HCT116 (cell line): ENCODE measurements around the gene HOXC6. TPM values are rescaled to one million over a fixed set of nuclear protein-coding genes. Genes with fewer than 3 reads are reported as not detected.

Experiments used
- ATAC-seq: fragments of 200-7000 bp; cut with Tn5 transposase; 2 replicates; pipeline ENCODE4 v1.9.1; 2020; ENCODE audit warnings: mild to moderate bottlenecking, moderate library complexity
- BruUV-seq: library from RNA; stranded (reverse); fragments of 400-500 nt; replicated peaks from 2 replicates; lab custom pipeline; 2021; lab: Mats Ljungman, UMichigan
- CTCF ChIA-PET: fragments of 300-600 bp; sonication (Branson Sonifier 250); formaldehyde crosslinking; loops from one replicate; lab custom pipeline; 2021; ENCODE audit warnings: antibody characterized with exemption; lab: Charles Lee
- POLR2A ChIA-PET: fragments of 300-600, 350-600 bp; sonication (Branson Sonifier 250); formaldehyde crosslinking; loops from one replicate; lab custom pipeline; 2021; ENCODE audit warnings: antibody characterized with exemption; lab: Charles Lee
- RAD21 ChIA-PET, 2 experiments: fragments of 300-600 bp; sonication (Branson Sonifier 250); formaldehyde crosslinking; loops; one replicate each; lab custom pipeline; 2023; ENCODE audit warnings: low total read pairs in 2 of 2; ENCODE audit not compliant: uncharacterized antibody in 2 of 2, unreplicated experiment in 2 of 2, low non-redundant PET in 1 of 2; lab: Charles Lee
- DNase-seq: peaks from one replicate; pipeline ENCODE4 v3.0.0-alpha.2; 2010; ENCODE audit warnings: low read depth, low spot score
- H2AFZ ChIP-seq: fragments of 200-600 bp; shearing (Covaris generic), sonication (generic); 2 replicates; pipeline ENCODE4 v1.6.1; 2017; ENCODE audit warnings: low read depth, mixed run types, mixed read lengths, antibody characterized with exemption, low read length; ENCODE audit not compliant: poor library complexity, severe bottlenecking
- H3K27ac ChIP-seq: 2 replicates; pipeline ENCODE4 v1.5.1; 2012; ENCODE audit warnings: low read depth, low read length
- H3K27me3 ChIP-seq: fragments of 200-600 bp; sonication (generic); 2 replicates; pipeline ENCODE4 v1.6.1; 2016; ENCODE audit warnings: mixed run types, low read length, mixed read lengths; ENCODE audit not compliant: insufficient read depth
- H3K36me3 ChIP-seq, 2 experiments: fragments of 200-500 bp in 1 of 2; fragments of 200-600 bp in 1 of 2; sonication (Bioruptor generic) in 1 of 2; sonication (generic) in 1 of 2; 2 replicates each; pipeline versions ENCODE4 v1.5.1 to v1.6.1; 2014 to 2016; ENCODE audit warnings: low read length in 2 of 2, inconsistent platforms in 1 of 2, mixed read lengths in 1 of 2, mixed run types in 1 of 2; ENCODE audit not compliant: insufficient read depth in 2 of 2, control insufficient read depth in 1 of 2
- H3K4me1 ChIP-seq, 2 experiments: fragments of 200-600 bp in 1 of 2; sonication (generic) in 1 of 2; 2 replicates each; pipeline versions ENCODE4 v1.5.1 to v1.6.1; 2012 to 2017; ENCODE audit warnings: low read length in 2 of 2, inconsistent platforms in 1 of 2, mild to moderate bottlenecking in 1 of 2, mixed read lengths in 1 of 2, mixed run types in 1 of 2, moderate library complexity in 1 of 2; ENCODE audit not compliant: insufficient read depth in 2 of 2, control insufficient read depth in 1 of 2
- H3K4me2 ChIP-seq: fragments of 200-600 bp; sonication (generic); 2 replicates; pipeline ENCODE4 v1.6.1; 2017; ENCODE audit warnings: mixed run types, low read length, mixed read lengths
- H3K4me3 ChIP-seq, 2 experiments: fragments of 200-600 bp in 1 of 2; sonication (generic) in 1 of 2; replicated peaks in 1 of 2; 2 replicates each; pipeline ENCODE4 v1.5.1; 2011 to 2016; ENCODE audit warnings: low read length in 2 of 2, control low read depth in 1 of 2, low read depth in 1 of 2, mild to moderate bottlenecking in 1 of 2, mixed read lengths in 1 of 2, mixed run types in 1 of 2
- H3K79me2 ChIP-seq: fragments of 200-600 bp; sonication (generic); 2 replicates; pipeline ENCODE4 v1.6.1; 2017; ENCODE audit warnings: mild to moderate bottlenecking, mixed run types, low read length, moderate library complexity, mixed read lengths; ENCODE audit not compliant: insufficient read depth
- H3K9ac ChIP-seq: fragments of 200-600 bp; sonication (generic); 2 replicates; pipeline ENCODE4 v1.6.1; 2016; ENCODE audit warnings: low read length, mixed read lengths
- H3K9me2 ChIP-seq: fragments of 200-600 bp; sonication (generic), shearing (Covaris generic); 2 replicates; pipeline ENCODE4 v1.6.1; 2017; ENCODE audit warnings: mixed run types, mild to moderate bottlenecking, moderate library complexity; ENCODE audit not compliant: insufficient read depth
- H3K9me3 ChIP-seq, 2 experiments: fragments of 200-500 bp in 1 of 2; fragments of 200-600 bp in 1 of 2; sonication (Bioruptor generic) in 1 of 2; sonication (generic) in 1 of 2; 2 replicates each; pipeline ENCODE4 v1.6.1; 2014 to 2017; ENCODE audit warnings: low read length in 2 of 2, mixed read lengths in 2 of 2, inconsistent platforms in 1 of 2, low read depth in 1 of 2, mild to moderate bottlenecking in 1 of 2, mixed run types in 1 of 2, moderate library complexity in 1 of 2; ENCODE audit not compliant: control insufficient read depth in 1 of 2, insufficient read depth in 1 of 2
- H4K20me1 ChIP-seq: fragments of 200-600 bp; sonication (generic), shearing (Covaris generic); 2 replicates; pipeline ENCODE4 v1.6.1; 2017; ENCODE audit warnings: mixed run types, mild to moderate bottlenecking, moderate library complexity; ENCODE audit not compliant: insufficient read depth
- CBX3 ChIP-seq: IDR thresholded peaks from 2 replicates; pipeline ENCODE4 v1.6.1; 2012; ENCODE audit warnings: low read depth
- EZH2phosphoT487 ChIP-seq: fragments of 200-600 bp; IDR thresholded peaks from 2 replicates; pipeline ENCODE4 v1.6.1; 2018; ENCODE audit warnings: antibody characterized with exemption, borderline replicate concordance
- JUND ChIP-seq: IDR thresholded peaks from 2 replicates; pipeline ENCODE4 v1.6.1; 2012
- POLR2A ChIP-seq: IDR thresholded peaks from 2 replicates; pipeline ENCODE4 v1.7.0; 2011; ENCODE audit warnings: borderline replicate concordance; ENCODE audit not compliant: insufficient read depth, insufficient read length; ENCODE audit errors: extremely low read depth
- POLR2AphosphoS5 ChIP-seq: IDR thresholded peaks from 2 replicates; pipeline ENCODE4 v1.6.1; 2011; ENCODE audit warnings: mild to moderate bottlenecking, low read depth, low read length, moderate library complexity
- RAD21 ChIP-seq: IDR thresholded peaks from 2 replicates; pipeline ENCODE4 v1.6.1; 2012; ENCODE audit warnings: low read depth, mild to moderate bottlenecking
- ZNF274 ChIP-seq: fragments of 200-500 bp; sonication (Bioruptor generic); IDR thresholded peaks from 2 replicates; pipeline ENCODE4 v1.6.1; 2014; ENCODE audit warnings: mild to moderate bottlenecking, low read depth, low read length, inconsistent platforms
- intact Hi-C: fragments of 100-400 bp; cut with micrococcal nuclease; formaldehyde crosslinking; loops from 2 replicates; pipeline ENCODE4 v1.10.0; 2022
- total RNA-seq: library from RNA; stranded (reverse); gene quantifications from one replicate; pipeline ENCODE4 v1.2.1, GENCODE V29; 2021; ENCODE audit not compliant: unreplicated experiment
- TF ChIP-seq, protein P1 (sequence below), 3 experiments: fragments of 200-600 bp in 1 of 3; sonication (generic) in 1 of 3; IDR thresholded peaks in 2 of 3; conservative IDR thresholded peaks in 1 of 3; 2 replicates each; pipeline ENCODE4 v1.5.1; 2012 to 2017; ENCODE audit warnings: low read depth in 2 of 3, low read length in 2 of 3, antibody characterized with exemption in 1 of 3, borderline replicate concordance in 1 of 3, control low read depth in 1 of 3, mild to moderate bottlenecking in 1 of 3, mixed read lengths in 1 of 3, mixed run types in 1 of 3, moderate library complexity in 1 of 3; ENCODE audit not compliant: insufficient read depth in 1 of 3
- TF ChIP-seq, protein P2 (sequence below): IDR thresholded peaks from 2 replicates; pipeline ENCODE4 v1.6.1; 2012

The HOXC6 gene
- total RNA-seq, 1 experiment from 2014 or later: 3.1 TPM

DNA sequence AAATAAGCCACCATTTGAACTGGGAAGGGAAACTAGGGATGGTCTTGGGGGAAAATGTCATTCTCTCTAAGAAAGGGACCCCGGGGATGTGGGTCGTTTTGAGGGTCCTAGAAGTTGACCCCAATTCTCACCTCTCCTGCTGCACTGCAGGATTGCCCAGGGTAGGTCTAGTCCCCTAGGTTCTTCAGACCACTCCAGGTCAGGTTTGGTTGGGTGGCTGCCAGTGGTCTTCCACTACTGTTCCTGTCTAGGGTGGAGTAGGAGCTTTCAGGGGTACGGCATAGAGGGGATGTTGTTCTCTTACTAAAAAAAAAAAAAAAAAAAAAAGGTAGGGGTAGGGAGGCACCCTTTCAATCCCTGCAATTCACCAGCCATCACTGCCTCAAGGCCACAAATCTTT lies 12.2 kb upstream of the HOXC6 start:
- peak overlapping the region; percentile 76 to 88 for H3K4me3 ChIP-seq
- H3K4me2 ChIP-seq: peak overlapping the region; percentile 99
- intact Hi-C loops: no loop called here
- CTCF ChIA-PET: interaction anchor here (0.7 to 4.3 kb wide), 12 partner anchors 8 to 384 kb away, joined by 3 to 43 read pairs (median 8); partner anchors contain the start of genes HOXC10, HOXC5 and HOXC9
- no peaks in the 10 kb centered on the region for H3K27me3 ChIP-seq
- no peaks in the 10 kb centered on the region for H3K9me3 ChIP-seq
- H3K36me3 ChIP-seq: no peaks in the 10 kb centered on the region
- RAD21 ChIA-PET: interaction anchor here in 1 of 2 experiments (0.7 kb wide), 1 partner anchor 192 kb away, joined by 5 read pairs; no protein-coding TSS in a partner anchor
- peaks cover 17 to 31% of the 10 kb centered on the region in 2 experiments for H3K4me1 ChIP-seq
- DNase-seq (no peak), ATAC-seq (no peak)
- POLR2A ChIA-PET: interaction anchor here (1.1 to 2.4 kb wide), 4 partner anchors 12 to 173 kb away, joined by 3 to 23 read pairs (median 8); partner anchors contain the start of genes HOXC6, HOXC9 and SMUG1
- no peaks in the 10 kb centered on the region for H3K79me2 ChIP-seq
- BruUV-seq: TSS peak; percentile 63
- TF ChIP-seq JUND: no peak
- TF ChIP-seq RAD21: no peak
- no peak for TF ChIP-seq POLR2AphosphoS5
- TF ChIP-seq ZNF274: no peak
- TF ChIP-seq CBX3: no peak
- TF ChIP-seq POLR2A: no peak
- no peak for TF ChIP-seq EZH2phosphoT487
- TF ChIP-seq, protein P1, sequence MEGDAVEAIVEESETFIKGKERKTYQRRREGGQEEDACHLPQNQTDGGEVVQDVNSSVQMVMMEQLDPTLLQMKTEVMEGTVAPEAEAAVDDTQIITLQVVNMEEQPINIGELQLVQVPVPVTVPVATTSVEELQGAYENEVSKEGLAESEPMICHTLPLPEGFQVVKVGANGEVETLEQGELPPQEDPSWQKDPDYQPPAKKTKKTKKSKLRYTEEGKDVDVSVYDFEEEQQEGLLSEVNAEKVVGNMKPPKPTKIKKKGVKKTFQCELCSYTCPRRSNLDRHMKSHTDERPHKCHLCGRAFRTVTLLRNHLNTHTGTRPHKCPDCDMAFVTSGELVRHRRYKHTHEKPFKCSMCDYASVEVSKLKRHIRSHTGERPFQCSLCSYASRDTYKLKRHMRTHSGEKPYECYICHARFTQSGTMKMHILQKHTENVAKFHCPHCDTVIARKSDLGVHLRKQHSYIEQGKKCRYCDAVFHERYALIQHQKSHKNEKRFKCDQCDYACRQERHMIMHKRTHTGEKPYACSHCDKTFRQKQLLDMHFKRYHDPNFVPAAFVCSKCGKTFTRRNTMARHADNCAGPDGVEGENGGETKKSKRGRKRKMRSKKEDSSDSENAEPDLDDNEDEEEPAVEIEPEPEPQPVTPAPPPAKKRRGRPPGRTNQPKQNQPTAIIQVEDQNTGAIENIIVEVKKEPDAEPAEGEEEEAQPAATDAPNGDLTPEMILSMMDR (IDR thresholded peaks at IDR 0.05 in 2 of 3, conservative IDR thresholded peaks at IDR 0.05 in 1 of 3; ENCODE audit: borderline replicate concordance in 1 of 3, insufficient read depth in 1 of 3, low read depth in 2 of 3, low read length in 2 of 3): no peak
- TF ChIP-seq, protein P2, sequence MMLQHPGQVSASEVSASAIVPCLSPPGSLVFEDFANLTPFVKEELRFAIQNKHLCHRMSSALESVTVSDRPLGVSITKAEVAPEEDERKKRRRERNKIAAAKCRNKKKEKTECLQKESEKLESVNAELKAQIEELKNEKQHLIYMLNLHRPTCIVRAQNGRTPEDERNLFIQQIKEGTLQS: no peak
- peak overlapping the region; percentile 94 for H3K9ac ChIP-seq
- no peaks in the 10 kb centered on the region for H4K20me1 ChIP-seq
- no peaks in the 10 kb centered on the region for H3K9me2 ChIP-seq
- H2AFZ ChIP-seq: peak overlapping the region; percentile 90
- H3K27ac ChIP-seq: peak overlapping the region; percentile 94
